AG09319 (cell line): Measurements from ENCODE around the gene DGKD.

ENCODE experiments used
- DNase-seq: peaks from one replicate; pipeline ENCODE4 v3.0.0-alpha.2; 2010; ENCODE audit warnings: low read depth; ENCODE audit errors: extremely low read depth
- CTCF ChIP-seq: IDR thresholded peaks from 2 replicates; pipeline ENCODE4 v1.5.1; 2011; ENCODE audit warnings: low read depth, mild to moderate bottlenecking, inconsistent platforms, low read length, moderate library complexity

The DGKD gene

DNA sequence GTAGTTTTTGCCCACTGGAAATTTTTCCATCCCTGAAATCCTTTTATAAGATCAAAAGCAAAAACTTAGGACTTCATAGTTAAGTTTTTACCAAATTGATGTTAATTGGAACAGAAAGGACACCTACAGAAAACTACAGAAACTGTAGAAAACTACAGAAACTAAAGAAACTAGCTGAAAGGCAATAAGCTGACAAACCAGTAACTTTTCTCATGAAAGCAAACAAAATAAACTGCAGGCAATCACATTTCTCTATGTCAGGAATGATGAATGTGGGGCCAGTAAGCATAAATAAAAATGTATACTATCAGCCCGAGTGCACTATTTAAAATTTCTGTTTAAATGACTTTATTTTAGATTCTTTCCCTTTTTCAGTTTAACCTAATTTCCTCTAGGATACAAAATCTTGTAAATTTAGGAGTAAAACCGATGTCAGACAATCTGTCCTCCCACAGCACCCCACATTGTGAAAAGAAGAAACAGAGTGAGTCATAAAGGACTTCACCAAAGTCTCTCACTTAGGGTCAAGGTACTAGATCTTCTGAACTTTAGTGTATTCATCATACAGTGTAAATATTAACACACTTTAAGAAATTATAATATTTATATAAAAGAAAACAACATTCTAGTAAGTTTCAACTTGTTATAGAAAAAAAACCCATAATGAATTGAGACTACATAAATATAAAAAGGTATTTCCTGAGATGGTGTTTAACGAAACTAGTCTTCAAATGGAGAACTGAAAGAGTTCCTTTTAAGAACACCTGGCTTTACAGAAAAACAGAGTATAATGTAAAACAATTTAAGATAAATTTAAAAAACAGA, 165.7 kb downstream of the DGKD start:
- no peak for TF ChIP-seq CTCF
- DNase-seq = no peak
